ENCODE data around the gene NASP.

NASP gene

GRCh38 chr1:45608175-45609156 is 24.6 kb downstream of the NASP start:
- H3K4me3 ChIP-seq (ENCODE audit: low read length) = no peak overlapping the region
- no peaks in the 10 kb centered on the region for H3K9me3 ChIP-seq (ENCODE audit: control insufficient read depth, low read depth, low read length)
- no peaks in the 10 kb centered on the region for H3K27me3 ChIP-seq (ENCODE audit: control insufficient read depth, insufficient read depth, low read length)
- H3K4me1 ChIP-seq (ENCODE audit: control insufficient read depth, low read depth, low read length) = no peaks in the 10 kb centered on the region
- H3K9ac ChIP-seq (ENCODE audit: low read length) = no peak overlapping the region
- H3K36me3 ChIP-seq (ENCODE audit: control insufficient read depth, low read depth, low read length) = peaks cover 91% of the 10 kb centered on the region
- no peak overlapping the region for H3K27ac ChIP-seq (ENCODE audit: low read length)

GRCh38 chr1:45610589-45611226 is 26.9 kb downstream of the NASP start:
- Histone ChIP-seq H3K9me3 (ENCODE audit: control insufficient read depth, low read depth, low read length) (no peaks in the 10 kb centered on the region), H3K4me3 (ENCODE audit: low read length) (no peak overlapping the region), H3K9ac (ENCODE audit: low read length) (no peak overlapping the region), H3K36me3 (ENCODE audit: control insufficient read depth, low read depth, low read length) (peaks cover 92% of the 10 kb centered on the region), H3K27me3 (ENCODE audit: control insufficient read depth, insufficient read depth, low read length) (no peaks in the 10 kb centered on the region), H3K27ac (ENCODE audit: low read length) (no peak overlapping the region), H3K4me1 (ENCODE audit: control insufficient read depth, low read depth, low read length) (no peaks in the 10 kb centered on the region)

GRCh38 chr1:45612941-45613579 is 29.2 kb downstream of the NASP start:
- Histone ChIP-seq H3K36me3 (ENCODE audit: control insufficient read depth, low read depth, low read length) (peaks cover 92% of the 10 kb centered on the region), H3K4me1 (ENCODE audit: control insufficient read depth, low read depth, low read length) (no peaks in the 10 kb centered on the region), H3K9me3 (ENCODE audit: control insufficient read depth, low read depth, low read length) (no peaks in the 10 kb centered on the region)

GRCh38 chr1:45615885-45616284 is 32.0 kb downstream of the NASP start:
- Histone ChIP-seq H3K36me3 (ENCODE audit: control insufficient read depth, low read depth, low read length) (peaks cover 76% of the 10 kb centered on the region), H3K27ac (ENCODE audit: low read length) (no peak overlapping the region), H3K9me3 (ENCODE audit: control insufficient read depth, low read depth, low read length) (no peaks in the 10 kb centered on the region), H3K9ac (ENCODE audit: low read length) (no peak overlapping the region), H3K4me1 (ENCODE audit: control insufficient read depth, low read depth, low read length) (no peaks in the 10 kb centered on the region), H3K27me3 (ENCODE audit: control insufficient read depth, insufficient read depth, low read length) (no peaks in the 10 kb centered on the region), H3K4me3 (ENCODE audit: low read length) (no peak overlapping the region)

More at GRCh38 chr1:45612941-45613579, 29.2 kb downstream of the NASP start:
- H3K27me3 ChIP-seq (ENCODE audit: control insufficient read depth, insufficient read depth, low read length) = no peaks in the 10 kb centered on the region
- no peak overlapping the region for H3K27ac ChIP-seq (ENCODE audit: low read length)
- no peak overlapping the region for H3K9ac ChIP-seq (ENCODE audit: low read length)
- H3K4me3 ChIP-seq (ENCODE audit: low read length) = no peak overlapping the region

- Histone ChIP-seq H3K36me3 (ENCODE audit: control insufficient read depth, low read depth, low read length) (peaks cover 66% of the 10 kb centered on the region), H3K9me3 (ENCODE audit: control insufficient read depth, low read depth, low read length) (no peaks in the 10 kb centered on the region), H3K4me3 (ENCODE audit: low read length) (no peak overlapping the region), H3K27ac (ENCODE audit: low read length) (no peak overlapping the region), H3K9ac (ENCODE audit: low read length) (no peak overlapping the region), H3K4me1 (ENCODE audit: control insufficient read depth, low read depth, low read length) (no peaks in the 10 kb centered on the region), H3K27me3 (ENCODE audit: control insufficient read depth, insufficient read depth, low read length) (no peaks in the 10 kb centered on the region)
Measured at GRCh38 chr1:45617618-45618017, 33.8 kb downstream of the NASP start.

GRCh38 chr1:45619149-45619921 is 35.5 kb downstream of the NASP start:
- Histone ChIP-seq H3K4me3 (ENCODE audit: low read length) (no peak overlapping the region), H3K36me3 (ENCODE audit: control insufficient read depth, low read depth, low read length) (peaks cover 53% of the 10 kb centered on the region), H3K4me1 (ENCODE audit: control insufficient read depth, low read depth, low read length) (no peaks in the 10 kb centered on the region), H3K27ac (ENCODE audit: low read length) (no peak overlapping the region), H3K9me3 (ENCODE audit: control insufficient read depth, low read depth, low read length) (no peaks in the 10 kb centered on the region), H3K27me3 (ENCODE audit: control insufficient read depth, insufficient read depth, low read length) (no peaks in the 10 kb centered on the region), H3K9ac (ENCODE audit: low read length) (no peak overlapping the region)

GRCh38 chr1:45620588-45621500 is 37.0 kb downstream of the NASP start:
- H3K9me3 ChIP-seq (ENCODE audit: control insufficient read depth, low read depth, low read length) = no peaks in the 10 kb centered on the region
- H3K4me3 ChIP-seq (ENCODE audit: low read length) = no peak overlapping the region
- H3K27me3 ChIP-seq (ENCODE audit: control insufficient read depth, insufficient read depth, low read length) = no peaks in the 10 kb centered on the region
- peaks cover 40% of the 10 kb centered on the region for H3K36me3 ChIP-seq (ENCODE audit: control insufficient read depth, low read depth, low read length)
- no peak overlapping the region for H3K9ac ChIP-seq (ENCODE audit: low read length)
- H3K27ac ChIP-seq (ENCODE audit: low read length) = no peak overlapping the region
- no peaks in the 10 kb centered on the region for H3K4me1 ChIP-seq (ENCODE audit: control insufficient read depth, low read depth, low read length)

GRCh38 chr1:45621501-45621836 is 37.6 kb downstream of the NASP start:
- Histone ChIP-seq H3K9ac (ENCODE audit: low read length) (no peak overlapping the region), H3K27ac (ENCODE audit: low read length) (no peak overlapping the region), H3K4me3 (ENCODE audit: low read length) (no peak overlapping the region), H3K36me3 (ENCODE audit: control insufficient read depth, low read depth, low read length) (peaks cover 35% of the 10 kb centered on the region), H3K27me3 (ENCODE audit: control insufficient read depth, insufficient read depth, low read length) (no peaks in the 10 kb centered on the region), H3K9me3 (ENCODE audit: control insufficient read depth, low read depth, low read length) (no peaks in the 10 kb centered on the region), H3K4me1 (ENCODE audit: control insufficient read depth, low read depth, low read length) (no peaks in the 10 kb centered on the region)

GRCh38 chr1:45621895-45622523 is 38.2 kb downstream of the NASP start:
- Histone ChIP-seq H3K4me1 (ENCODE audit: control insufficient read depth, low read depth, low read length) (no peaks in the 10 kb centered on the region), H3K27me3 (ENCODE audit: control insufficient read depth, insufficient read depth, low read length) (no peaks in the 10 kb centered on the region), H3K9me3 (ENCODE audit: control insufficient read depth, low read depth, low read length) (no peaks in the 10 kb centered on the region), H3K4me3 (ENCODE audit: low read length) (no peak overlapping the region), H3K27ac (ENCODE audit: low read length) (no peak overlapping the region), H3K36me3 (ENCODE audit: control insufficient read depth, low read depth, low read length) (peaks cover 31% of the 10 kb centered on the region), H3K9ac (ENCODE audit: low read length) (no peak overlapping the region)

Measured in iPS-18a (cell line).